OCI-LY7 (cell line): Measurements from ENCODE around the gene SERPINA6. TPM values are rescaled to one million over a fixed set of nuclear protein-coding genes. Genes with fewer than 3 reads are reported as not detected.
"Not testable (repeated sequence)": the region's sequence is repeated elsewhere in the genome, so short reads cannot be mapped to it uniquely, and the experiment has no call there.

Experiments used
- BruUV-seq: library from RNA; stranded (reverse); fragments of 400-500 nt; replicated peaks from 2 replicates; lab custom pipeline; 2021; lab: Mats Ljungman, UMichigan
- CTCF ChIA-PET: fragments of 300-600 bp; sonication (Branson Sonifier 250); formaldehyde crosslinking; loops from one replicate; lab custom pipeline; 2022; ENCODE audit warnings: antibody characterized with exemption; ENCODE audit not compliant: unreplicated experiment; lab: Charles Lee
- POLR2A ChIA-PET: fragments of 300-600 bp; sonication (Branson Sonifier 250); formaldehyde crosslinking; loops from one replicate; lab custom pipeline; 2022; ENCODE audit warnings: antibody characterized with exemption; lab: Charles Lee
- DNase-seq: peaks from one replicate; pipeline ENCODE4 v3.0.0-alpha.2; 2015; ENCODE audit warnings: low spot score
- H2AFZ ChIP-seq: fragments of 200-600 bp; sonication (generic), shearing (Covaris generic); 2 replicates; pipeline ENCODE4 v1.6.1; 2014; ENCODE audit warnings: mild to moderate bottlenecking, antibody characterized with exemption, low read length, moderate library complexity
- H3K27ac ChIP-seq: fragments of 200-600 bp; sonication (generic); 2 replicates; pipeline ENCODE4 v1.5.1; 2014; ENCODE audit warnings: mixed run types, low read depth, mild to moderate bottlenecking, moderate library complexity, low read length, inconsistent platforms; ENCODE audit not compliant: poor library complexity, severe bottlenecking
- H3K36me3 ChIP-seq: fragments of 200-600 bp; sonication (generic); 2 replicates; pipeline ENCODE4 v1.6.1; 2014; ENCODE audit warnings: mild to moderate bottlenecking, antibody characterized with exemption, low read length, moderate library complexity, mixed read lengths; ENCODE audit not compliant: insufficient read depth
- H3K4me1 ChIP-seq: fragments of 200-600 bp; sonication (generic); 2 replicates; pipeline ENCODE4 v1.5.1; 2014; ENCODE audit warnings: mild to moderate bottlenecking, low read length; ENCODE audit not compliant: insufficient read depth, poor library complexity, severe bottlenecking
- H3K4me2 ChIP-seq: fragments of 200-600 bp; sonication (generic); 2 replicates; pipeline ENCODE4 v1.6.1; 2014; ENCODE audit warnings: mild to moderate bottlenecking, low read length
- H3K4me3 ChIP-seq: fragments of 200-600 bp; sonication (generic); 2 replicates; pipeline ENCODE4 v1.5.1; 2014; ENCODE audit warnings: mild to moderate bottlenecking, low read depth, low read length; ENCODE audit not compliant: poor library complexity, severe bottlenecking
- H3K79me2 ChIP-seq: fragments of 200-600 bp; sonication (generic); 2 replicates; pipeline ENCODE4 v1.6.1; 2016; ENCODE audit warnings: low read depth, mild to moderate bottlenecking, low read length, moderate library complexity, mixed read lengths; ENCODE audit not compliant: insufficient read depth
- H3K9me2 ChIP-seq: fragments of 200-600 bp; sonication (generic); 2 replicates; pipeline ENCODE4 v1.6.1; 2016; ENCODE audit warnings: mild to moderate bottlenecking, low read length, mixed read lengths; ENCODE audit not compliant: insufficient read depth
- H3K9me3 ChIP-seq: fragments of 200-600 bp; sonication (generic); 2 replicates; pipeline ENCODE4 v1.6.1; 2014; ENCODE audit warnings: mild to moderate bottlenecking, mixed run types, low read length, mixed read lengths
- H4K20me1 ChIP-seq: fragments of 200-600 bp; sonication (generic); 2 replicates; pipeline ENCODE4 v1.6.1; 2014; ENCODE audit warnings: mild to moderate bottlenecking, antibody characterized with exemption, low read length, moderate library complexity, mixed read lengths; ENCODE audit not compliant: insufficient read depth
- EZH2phosphoT487 ChIP-seq: fragments of 200-600 bp; sonication (generic); IDR thresholded peaks from 2 replicates; pipeline ENCODE4 v1.6.1; 2018; ENCODE audit warnings: low read depth, borderline replicate concordance, mild to moderate bottlenecking, mixed run types, antibody characterized with exemption, low read length, moderate library complexity, mixed read lengths
- intact Hi-C: fragments of 100-400 bp; cut with micrococcal nuclease; formaldehyde crosslinking; loops from one replicate; pipeline ENCODE4 v1.10.0; 2022; ENCODE audit not compliant: unreplicated experiment
- total RNA-seq, 2 experiments: library from RNA; depleted of rRNA in 1 of 2; stranded (reverse); fragments of >200 nt in 1 of 2; shearing (Covaris generic) in 1 of 2; gene quantifications; 2 replicates each; pipeline ENCODE4 v1.2.3, GENCODE V29; 2014 to 2022
- TF ChIP-seq, protein P1 (sequence below): fragments of 200-600 bp; sonication (generic); conservative IDR thresholded peaks from 2 replicates; pipeline ENCODE4 v1.5.1; 2014; ENCODE audit warnings: mild to moderate bottlenecking, antibody characterized with exemption, low read length, moderate library complexity, mixed read lengths

Gene SERPINA6
- total RNA-seq, 2 experiments from 2014 or later, result not detected

DNA sequence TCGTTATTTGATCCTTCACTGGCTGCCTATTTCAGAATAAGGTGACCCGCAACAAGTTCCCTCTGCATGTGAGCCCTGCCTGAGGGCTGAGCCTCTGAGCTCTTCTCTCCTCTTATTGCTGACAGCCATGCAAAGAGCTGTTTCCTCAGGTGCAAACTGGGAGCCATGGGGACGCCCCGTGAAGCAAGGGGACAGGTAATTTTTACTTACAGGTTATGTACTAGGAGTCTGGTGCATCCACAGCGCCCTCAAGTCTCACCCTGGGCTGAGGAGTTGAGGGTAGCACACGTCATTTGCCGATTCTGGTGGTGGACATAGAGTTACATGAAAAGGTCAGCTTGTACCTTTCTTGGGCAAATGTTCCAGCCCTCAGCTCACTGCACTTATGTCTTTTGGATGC is 26.1 kb upstream of the SERPINA6 start:
- ChIA-PET CTCF (no interaction called here), POLR2A (interaction anchor here (1.0 kb wide), 1 partner anchor 8 kb away, joined by 3 read pairs; no protein-coding TSS in a partner anchor)
- no peak for TF ChIP-seq EZH2phosphoT487
- TF ChIP-seq, protein P1, sequence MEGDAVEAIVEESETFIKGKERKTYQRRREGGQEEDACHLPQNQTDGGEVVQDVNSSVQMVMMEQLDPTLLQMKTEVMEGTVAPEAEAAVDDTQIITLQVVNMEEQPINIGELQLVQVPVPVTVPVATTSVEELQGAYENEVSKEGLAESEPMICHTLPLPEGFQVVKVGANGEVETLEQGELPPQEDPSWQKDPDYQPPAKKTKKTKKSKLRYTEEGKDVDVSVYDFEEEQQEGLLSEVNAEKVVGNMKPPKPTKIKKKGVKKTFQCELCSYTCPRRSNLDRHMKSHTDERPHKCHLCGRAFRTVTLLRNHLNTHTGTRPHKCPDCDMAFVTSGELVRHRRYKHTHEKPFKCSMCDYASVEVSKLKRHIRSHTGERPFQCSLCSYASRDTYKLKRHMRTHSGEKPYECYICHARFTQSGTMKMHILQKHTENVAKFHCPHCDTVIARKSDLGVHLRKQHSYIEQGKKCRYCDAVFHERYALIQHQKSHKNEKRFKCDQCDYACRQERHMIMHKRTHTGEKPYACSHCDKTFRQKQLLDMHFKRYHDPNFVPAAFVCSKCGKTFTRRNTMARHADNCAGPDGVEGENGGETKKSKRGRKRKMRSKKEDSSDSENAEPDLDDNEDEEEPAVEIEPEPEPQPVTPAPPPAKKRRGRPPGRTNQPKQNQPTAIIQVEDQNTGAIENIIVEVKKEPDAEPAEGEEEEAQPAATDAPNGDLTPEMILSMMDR, result no peak
- H3K79me2 ChIP-seq, result no peaks in the 10 kb centered on the region
- H2AFZ ChIP-seq, result no peak overlapping the region
- H3K4me3 ChIP-seq, result no peak overlapping the region
- H3K4me2 ChIP-seq, result no peak overlapping the region
- no peak for DNase-seq
- no peaks in the 10 kb centered on the region for H3K9me2 ChIP-seq
- no peak overlapping the region for H3K27ac ChIP-seq
- no peaks in the 10 kb centered on the region for H3K36me3 ChIP-seq
- no TSS peak for BruUV-seq
- intact Hi-C loops, result no loop called here
- no peaks in the 10 kb centered on the region for H3K9me3 ChIP-seq
- H4K20me1 ChIP-seq, result no peaks in the 10 kb centered on the region
- no peaks in the 10 kb centered on the region for H3K4me1 ChIP-seq

- H4K20me1 ChIP-seq, result no peaks in the 10 kb centered on the region
- CTCF ChIA-PET, result no interaction called here
- no peak overlapping the region for H2AFZ ChIP-seq
- no peak overlapping the region for H3K27ac ChIP-seq
- no peaks in the 10 kb centered on the region for H3K79me2 ChIP-seq
- H3K36me3 ChIP-seq, result no peaks in the 10 kb centered on the region
- H3K9me3 ChIP-seq, result no peaks in the 10 kb centered on the region
- no peak for DNase-seq
- POLR2A ChIA-PET, result interaction anchor here (1.0 kb wide), 1 partner anchor 8 kb away, joined by 3 read pairs; no protein-coding TSS in a partner anchor
- no peak overlapping the region for H3K4me3 ChIP-seq
- no peak for TF ChIP-seq EZH2phosphoT487
- TF ChIP-seq, protein P1, result no peak
- H3K4me1 ChIP-seq, result no peaks in the 10 kb centered on the region
- intact Hi-C loops, result no loop called here
- no peaks in the 10 kb centered on the region for H3K9me2 ChIP-seq
- no TSS peak for BruUV-seq
- H3K4me2 ChIP-seq, result no peak overlapping the region
Measured at GRCh38 chr14:94348836-94349235, 25.7 kb upstream of the SERPINA6 start.

DNA sequence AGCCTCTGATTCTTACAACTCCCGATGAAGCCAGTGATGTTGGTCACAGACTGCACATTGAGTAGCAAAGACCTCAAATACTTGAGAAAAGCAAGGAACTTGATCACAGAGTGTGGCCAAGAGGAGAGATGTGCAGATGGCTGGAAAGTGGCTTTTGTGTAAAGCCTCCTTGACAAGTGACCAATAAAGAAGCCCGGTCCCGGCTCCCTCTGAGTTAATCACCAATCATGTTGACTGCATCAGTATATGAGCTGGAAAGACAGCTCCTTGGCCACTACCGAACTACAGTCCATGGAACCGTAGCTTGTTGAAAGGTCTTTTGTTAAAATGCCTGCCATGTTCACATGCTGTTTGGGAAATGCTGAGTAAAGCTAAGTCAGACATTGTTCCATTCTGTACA is 23.7 kb upstream of the SERPINA6 start:
- Histone ChIP-seq H3K27ac (no peak overlapping the region), H3K4me1 (no peaks in the 10 kb centered on the region), H3K4me2 (no peak overlapping the region), H3K36me3 (no peaks in the 10 kb centered on the region), H3K4me3 (no peak overlapping the region), H4K20me1 (no peaks in the 10 kb centered on the region), H3K9me2 (no peaks in the 10 kb centered on the region), H3K79me2 (no peaks in the 10 kb centered on the region), H3K9me3 (no peaks in the 10 kb centered on the region), H2AFZ (no peak overlapping the region)
- TF ChIP-seq EZH2phosphoT487, result no peak
- TF ChIP-seq, protein P1, result no peak
- CTCF ChIA-PET, result no interaction called here
- intact Hi-C loops, result no loop called here
- POLR2A ChIA-PET, result interaction anchor here (0.7 kb wide), 1 partner anchor 42 kb away, joined by 7 read pairs; no protein-coding TSS in a partner anchor
- DNase-seq, result no peak
- no TSS peak for BruUV-seq

DNA sequence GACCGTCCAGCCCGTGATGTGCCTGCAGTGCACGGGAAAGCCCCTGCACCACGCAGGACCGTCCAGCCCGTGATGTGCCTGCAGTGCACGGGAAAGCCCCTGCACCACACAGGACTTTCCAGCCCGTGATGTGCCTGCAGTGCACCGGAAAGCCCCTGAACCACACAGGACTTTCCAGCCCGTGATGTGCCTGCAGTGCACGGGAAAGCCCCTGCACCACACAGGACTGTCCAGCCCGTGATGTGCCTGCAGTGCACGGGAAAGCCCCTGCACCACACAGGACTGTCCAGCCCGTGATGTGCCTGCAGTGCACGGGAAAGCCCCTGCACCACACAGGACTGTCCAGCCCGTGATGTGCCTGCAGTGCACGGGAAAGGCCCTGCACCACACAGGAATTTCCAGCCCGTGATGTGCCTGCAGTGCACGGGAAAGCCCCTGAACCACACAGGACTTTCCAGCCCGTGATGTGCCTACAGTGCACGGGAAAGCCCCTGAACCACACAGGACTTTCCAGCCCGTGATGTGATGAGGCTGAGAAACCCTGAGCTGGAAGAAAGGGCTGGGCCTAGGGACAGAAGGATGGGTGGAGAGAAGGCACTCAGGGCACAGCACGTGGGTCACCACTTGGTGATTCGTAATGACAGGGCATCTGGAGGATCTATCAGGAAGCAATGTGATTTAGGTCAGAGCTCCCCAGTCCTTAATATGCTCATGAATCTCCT is 23.1 kb upstream of the SERPINA6 start:
- H3K27ac ChIP-seq, H3K9me3 ChIP-seq, BruUV-seq, H3K4me3 ChIP-seq, intact Hi-C loops, H4K20me1 ChIP-seq, H3K79me2 ChIP-seq, H3K36me3 ChIP-seq, H2AFZ ChIP-seq, H3K4me1 ChIP-seq, H3K9me2 ChIP-seq, DNase-seq, CTCF ChIA-PET, H3K4me2 ChIP-seq: not testable (repeated sequence)
- POLR2A ChIA-PET, result interaction anchor here (0.7 kb wide), 1 partner anchor 42 kb away, joined by 7 read pairs; no protein-coding TSS in a partner anchor
